Mammary epithelial cell (primary cell): ENCODE measurements around the gene MAPK4.

ENCODE experiments used
- CTCF ChIP-seq, 2 donors: IDR thresholded peaks in 1 of 2; conservative IDR thresholded peaks in 1 of 2; 2 replicates each; pipeline ENCODE4 v1.5.1; 2011 to 2012; ENCODE audit warnings: inconsistent platforms in 2 of 2, low read length in 2 of 2, mild to moderate bottlenecking in 2 of 2, control low read depth in 1 of 2, low read depth in 1 of 2; ENCODE audit not compliant: insufficient read depth in 1 of 2; ENCODE audit errors: extremely low read depth in 1 of 2
- EZH2 ChIP-seq: IDR thresholded peaks from 2 replicates; pipeline ENCODE4 v1.6.1; 2012; ENCODE audit warnings: low read length, inconsistent platforms, borderline replicate concordance

GRCh38 chr18:50776383-50776782, 216.5 kb downstream of the MAPK4 start:
- TF ChIP-seq CTCF (conservative IDR thresholded peaks at IDR 0.05 in 1 of 2, IDR thresholded peaks at IDR 0.05 in 1 of 2; ENCODE audit: extremely low read depth in 1 of 2, insufficient read depth in 1 of 2, low read depth in 1 of 2, low read length in 2 of 2) (no peak), EZH2 (no peak)
